Pancreas (tissue), 10 donors: Measurements from ENCODE around the gene SPA17. TPM values are rescaled to one million over a fixed set of nuclear protein-coding genes. Genes with fewer than 3 reads are reported as not detected.
A peak's percentile ranks its signal among the peaks of the same experiment; 100 is the strongest.

Source experiments
- ATAC-seq, 4 donors: fragments of 200-7000 bp; cut with Tn5 transposase; one replicate each; pipeline versions ENCODE4 v1.8.0 to v1.9.1; 2020; ENCODE audit warnings: mild to moderate bottlenecking in 4 of 4, moderate library complexity in 4 of 4
- DNase-seq, 6 donors: peaks; one replicate each; pipeline ENCODE4 v3.0.0-alpha.2; 2020
- FAIRE-seq: peaks from 2 replicates; lab custom pipeline; 2012; peaks lifted over from hg19 to GRCh38; lab: Jason Lieb, UNC
- H3K27ac ChIP-seq, 4 donors: fragments of 200-600 bp; sonication (generic); 1 replicate in 3 of 4; 2 replicates in 1 of 4; pipeline versions ENCODE4 v1.5.0 to v1.8.0; 2020
- H3K27me3 ChIP-seq, 4 donors: fragments of 200-600 bp; one replicate each; pipeline ENCODE4 v1.8.0; 2021
- H3K36me3 ChIP-seq, 3 donors: fragments of 200-600 bp; sonication (generic) in 1 of 3; one replicate each; pipeline versions ENCODE4 v1.5.0 to v1.8.0; 2020 to 2021
- H3K4me1 ChIP-seq, 3 donors: fragments of 200-600 bp; one replicate each; pipeline ENCODE4 v1.8.0; 2021
- H3K4me3 ChIP-seq, 4 donors: fragments of 200-600 bp; sonication (generic) in 2 of 4; one replicate each; pipeline versions ENCODE4 v1.5.0 to v1.8.0; 2020 to 2021
- H3K9me3 ChIP-seq, 4 donors: fragments of 200-600 bp; one replicate each; pipeline ENCODE4 v1.8.0; 2021
- WGBS, 2 donors: extraction: QIAGEN DNeasy Blood & Tissue Kit; methylation state at CpG; one replicate each; pipeline ENCODE4 v1.1.7; 2013; 5-methylcytosine and 5-hydroxymethylcytosine counted together
- intact Hi-C, 3 donors: fragments of 100-400 bp; cut with DNase I; formaldehyde crosslinking; loops; one replicate each; pipeline versions ENCODE4 v1.11.1 to v1.14.2; 2022
- polyA plus RNA-seq, 2 donors: library from polyadenylated mRNA; stranded (reverse); fragments of 200-250 nt; gene quantifications; one replicate each; pipeline ENCODE4 v1.2.3, GENCODE V29; 2013
- total RNA-seq, 6 donors: library from RNA; stranded (reverse); fragmentation: NEBNext Ultra II Directional in 4 of 6; extraction: Animal tissue kit (Norgen Biotek cat#: 25700) in 4 of 6; gene quantifications; one replicate each; pipeline versions ENCODE4 v1.2.1 to v1.2.4, GENCODE V29; 2021 to 2023
- TF ChIP-seq, protein P1 (sequence below), 4 donors: fragments of 200-600 bp; sonication (generic) in 3 of 4; IDR thresholded peaks; one replicate each; pipeline versions ENCODE4 v1.5.0 to v1.8.0; 2021; ENCODE audit warnings: antibody characterized with exemption in 4 of 4
- donor health status: healthy with polysubstance abuse.
- donor health status: DM: no; HTN: no; CAD: no; lungs with moderate emphysema.
- donor health status: DM: no; HTN: no; CAD: no.
- donor health status: control.
- donor health status: control.
- donor health status: Bipolar disorder and iron deficiency.
- donor health status: DM: yes; HTN: yes; CAD: no.
- donor health status: DM: no; HTN: no; CAD: no.
- donor health status: DM: no; HTN: no; CAD: no.
- donor health status: DM: yes; HTN: yes; CAD: no.

SPA17 gene
- total and polyA plus RNA-seq, 8 donors, result 1.2 to 7.3 (median 2.4) TPM

DNA sequence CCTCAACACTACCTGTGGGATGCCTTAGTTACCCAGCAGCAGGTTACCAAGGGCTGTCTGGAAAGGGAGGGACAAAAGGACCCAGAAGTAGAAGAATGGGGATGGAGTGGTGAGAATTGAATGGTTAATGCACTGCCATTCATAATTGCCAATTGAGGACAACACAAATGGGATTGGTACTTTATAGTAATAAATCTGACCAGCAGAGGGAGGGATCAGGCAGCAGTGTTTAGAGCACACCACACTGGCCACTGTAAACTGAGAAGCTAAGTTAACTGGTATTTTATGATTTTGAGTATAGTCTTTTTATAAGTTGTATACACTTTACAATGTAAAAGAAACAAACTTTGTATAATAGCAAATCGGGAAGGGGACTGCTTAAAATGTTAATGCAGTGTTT is 40.3 kb upstream of the SPA17 start:
- Histone ChIP-seq H3K4me3 (no peak overlapping the region), H3K27ac (no peak overlapping the region), H3K4me1 (no peaks in the 10 kb centered on the region), H3K9me3 (no peaks in the 10 kb centered on the region), H3K36me3 (peaks cover 0 to 36% (median 24%) of the 10 kb centered on the region in 3 donors), H3K27me3 (no peaks in the 10 kb centered on the region)
- TF ChIP-seq, protein P1, sequence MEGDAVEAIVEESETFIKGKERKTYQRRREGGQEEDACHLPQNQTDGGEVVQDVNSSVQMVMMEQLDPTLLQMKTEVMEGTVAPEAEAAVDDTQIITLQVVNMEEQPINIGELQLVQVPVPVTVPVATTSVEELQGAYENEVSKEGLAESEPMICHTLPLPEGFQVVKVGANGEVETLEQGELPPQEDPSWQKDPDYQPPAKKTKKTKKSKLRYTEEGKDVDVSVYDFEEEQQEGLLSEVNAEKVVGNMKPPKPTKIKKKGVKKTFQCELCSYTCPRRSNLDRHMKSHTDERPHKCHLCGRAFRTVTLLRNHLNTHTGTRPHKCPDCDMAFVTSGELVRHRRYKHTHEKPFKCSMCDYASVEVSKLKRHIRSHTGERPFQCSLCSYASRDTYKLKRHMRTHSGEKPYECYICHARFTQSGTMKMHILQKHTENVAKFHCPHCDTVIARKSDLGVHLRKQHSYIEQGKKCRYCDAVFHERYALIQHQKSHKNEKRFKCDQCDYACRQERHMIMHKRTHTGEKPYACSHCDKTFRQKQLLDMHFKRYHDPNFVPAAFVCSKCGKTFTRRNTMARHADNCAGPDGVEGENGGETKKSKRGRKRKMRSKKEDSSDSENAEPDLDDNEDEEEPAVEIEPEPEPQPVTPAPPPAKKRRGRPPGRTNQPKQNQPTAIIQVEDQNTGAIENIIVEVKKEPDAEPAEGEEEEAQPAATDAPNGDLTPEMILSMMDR (IDR thresholded peaks at IDR 0.05), result no peak
- FAIRE-seq, result no peak
- DNase-seq, result no peak
- intact Hi-C loops, result no loop called here
- 77 to 78% methylated on average over 1 of the region's 1 CpG for WGBS, 2 donors
- ATAC-seq, result peak in 1 of 4 donors; percentile 29

DNA sequence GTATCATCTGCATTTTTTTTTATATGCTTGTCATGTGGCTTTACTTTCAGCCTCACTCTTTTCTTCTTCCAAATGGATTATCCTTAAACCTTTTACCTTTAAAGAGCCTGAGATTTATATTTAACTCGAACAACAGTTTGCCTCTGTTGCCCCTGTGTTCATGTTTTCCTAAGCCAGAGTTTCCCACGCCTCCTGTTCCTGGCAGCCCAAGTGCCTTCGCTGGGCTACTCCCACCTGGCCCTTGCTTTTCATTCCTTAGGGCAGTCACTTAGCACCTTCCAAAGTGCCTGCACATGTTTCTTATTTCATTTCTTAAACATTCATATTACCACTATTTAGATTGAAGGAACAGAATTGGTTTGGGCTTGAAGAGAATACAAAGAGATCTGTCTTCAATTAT is 37.8 kb upstream of the SPA17 start:
- FAIRE-seq, result no peak
- no peak overlapping the region for H3K27ac ChIP-seq
- WGBS, 2 donors, result 61 to 70% methylated on average over 3 of the region's 3 CpGs
- no peak for DNase-seq
- H3K27me3 ChIP-seq, result no peaks in the 10 kb centered on the region
- no peaks in the 10 kb centered on the region for H3K4me1 ChIP-seq
- TF ChIP-seq, protein P1 (IDR thresholded peaks at IDR 0.05), result no peak
- peaks cover 0 to 23% (median 19%) of the 10 kb centered on the region in 3 donors for H3K36me3 ChIP-seq
- intact Hi-C loops, result no loop called here
- H3K9me3 ChIP-seq, result no peaks in the 10 kb centered on the region
- no peak overlapping the region for H3K4me3 ChIP-seq
- no peak for ATAC-seq

DNA sequence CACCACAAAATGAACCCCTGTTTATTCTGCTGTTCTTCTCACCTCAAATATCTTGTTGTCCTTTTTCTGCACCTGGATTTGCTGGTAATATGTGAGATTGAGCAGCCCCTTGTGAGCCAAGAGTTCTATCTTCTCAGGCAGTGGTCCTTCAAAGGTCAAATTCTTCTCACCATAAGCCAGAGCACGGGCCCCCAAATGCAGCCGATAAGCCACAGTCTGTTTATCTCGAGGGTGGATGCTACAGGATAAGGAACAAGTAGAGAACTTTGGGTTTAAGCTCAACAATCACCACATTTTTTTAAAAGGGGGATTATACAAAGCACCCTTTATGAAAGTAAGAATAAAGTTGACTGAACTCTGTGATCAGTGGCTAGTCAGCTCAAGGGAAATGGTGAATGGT is 35.2 kb upstream of the SPA17 start:
- TF ChIP-seq, protein P1 (IDR thresholded peaks at IDR 0.05), result no peak
- peaks cover 0 to 5% (median 2%) of the 10 kb centered on the region in 3 donors for H3K36me3 ChIP-seq
- no peak overlapping the region for H3K27ac ChIP-seq
- ATAC-seq (no peak), FAIRE-seq (no peak), DNase-seq (no peak)
- WGBS, 2 donors, result 76 to 88% methylated on average over 3 of the region's 3 CpGs
- intact Hi-C loops, result no loop called here
- no peaks in the 10 kb centered on the region for H3K9me3 ChIP-seq
- H3K4me3 ChIP-seq, result no peak overlapping the region
- H3K4me1 ChIP-seq, result no peaks in the 10 kb centered on the region
- H3K27me3 ChIP-seq, result no peaks in the 10 kb centered on the region

DNA sequence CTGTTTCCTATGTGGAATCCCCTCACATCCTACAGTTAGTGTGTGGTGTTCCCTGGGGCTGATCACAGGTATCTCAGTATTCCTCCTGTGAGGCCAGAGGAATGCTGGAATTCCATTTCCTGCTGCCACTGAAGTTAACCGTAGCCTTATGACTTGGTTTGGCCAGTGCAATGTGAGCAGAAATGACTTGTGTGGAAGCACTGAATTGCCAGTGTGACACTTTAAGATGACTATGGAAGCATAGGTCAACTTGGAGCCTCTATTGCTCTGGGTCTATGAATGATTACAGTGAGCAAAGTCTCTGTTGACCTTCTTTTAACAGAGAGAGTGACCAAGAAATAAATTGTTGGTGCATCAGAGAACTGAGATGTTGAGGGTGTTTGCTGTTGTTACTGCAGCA is 34.5 kb upstream of the SPA17 start:
- H3K36me3 ChIP-seq, result peaks cover 0 to 5% (median 0%) of the 10 kb centered on the region in 3 donors
- H3K4me1 ChIP-seq, result no peaks in the 10 kb centered on the region
- no peak for DNase-seq
- no peak overlapping the region for H3K27ac ChIP-seq
- 75 to 96% methylated on average over 1 of the region's 1 CpG for WGBS, 2 donors
- H3K9me3 ChIP-seq, result no peaks in the 10 kb centered on the region
- no peak for ATAC-seq
- no peak overlapping the region for H3K4me3 ChIP-seq
- FAIRE-seq, result no peak
- TF ChIP-seq, protein P1 (IDR thresholded peaks at IDR 0.05), result no peak
- intact Hi-C loops, result no loop called here
- H3K27me3 ChIP-seq, result no peaks in the 10 kb centered on the region

DNA sequence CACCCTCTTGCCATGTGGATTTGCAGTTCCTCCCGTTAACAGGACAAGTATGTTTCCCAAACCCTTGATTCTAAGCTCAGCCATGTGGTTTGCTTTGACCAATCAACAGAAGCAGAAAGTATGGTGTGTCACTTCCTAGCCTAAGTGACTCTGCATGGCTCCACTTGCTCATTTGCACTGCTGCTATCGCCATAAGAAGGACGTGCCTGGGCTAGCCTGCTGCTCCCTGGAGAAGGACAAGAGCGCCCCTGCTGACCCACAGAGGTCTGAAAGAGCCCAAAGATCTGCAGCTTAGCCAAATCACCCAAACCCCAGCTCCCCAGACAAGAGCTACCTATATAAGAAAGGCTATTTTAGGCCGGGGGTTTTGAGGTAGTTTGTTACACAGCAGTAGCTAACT is 33.0 kb upstream of the SPA17 start:
- H3K4me3 ChIP-seq, result no peak overlapping the region
- peaks cover 0 to 5% (median 0%) of the 10 kb centered on the region in 3 donors for H3K36me3 ChIP-seq
- no peaks in the 10 kb centered on the region for H3K4me1 ChIP-seq
- no peaks in the 10 kb centered on the region for H3K27me3 ChIP-seq
- WGBS, 2 donors, result 91 to 92% methylated on average over 5 of the region's 5 CpGs
- no peak for DNase-seq
- ATAC-seq, result no peak
- FAIRE-seq, result no peak
- TF ChIP-seq, protein P1 (IDR thresholded peaks at IDR 0.05), result no peak
- H3K9me3 ChIP-seq, result no peaks in the 10 kb centered on the region
- H3K27ac ChIP-seq, result no peak overlapping the region
- intact Hi-C loops, result no loop called here
